SU-DHL-6 (cell line): ENCODE measurements around the gene TRNT1.

Source experiments
- H2AFZ ChIP-seq: fragments of 200-600 bp; sonication (generic); 2 replicates; pipeline ENCODE4 v1.6.1; 2014; ENCODE audit warnings: low read depth, mild to moderate bottlenecking, moderate library complexity, mixed read lengths, antibody characterized with exemption, low read length; ENCODE audit not compliant: severe bottlenecking
- H3F3A ChIP-seq: fragments of 200-600 bp; shearing (Covaris generic); 2 replicates; pipeline ENCODE4 v1.6.0; 2016; ENCODE audit warnings: antibody characterized with exemption, mild to moderate bottlenecking; ENCODE audit not compliant: insufficient read depth
- H3K27ac ChIP-seq: fragments of 200-600 bp; sonication (generic); 2 replicates; pipeline ENCODE4 v1.5.1; 2016; ENCODE audit warnings: low read depth, mild to moderate bottlenecking, low read length, moderate library complexity, mixed read lengths
- H3K27me3 ChIP-seq: fragments of 200-600 bp; sonication (generic), shearing (Covaris generic); 2 replicates; pipeline ENCODE4 v1.6.0; 2014; ENCODE audit warnings: mild to moderate bottlenecking, low read length
- H3K36me3 ChIP-seq: fragments of 200-600 bp; sonication (generic); 2 replicates; pipeline ENCODE4 v1.6.1; 2014; ENCODE audit warnings: mild to moderate bottlenecking, low read length, mixed read lengths
- H3K4me2 ChIP-seq: fragments of 300-600, 200-600 bp; shearing (Covaris generic), sonication (generic); 2 replicates; pipeline ENCODE4 v1.6.0; 2014; ENCODE audit warnings: low read length, low read depth, mild to moderate bottlenecking; ENCODE audit not compliant: poor library complexity, severe bottlenecking
- H3K4me3 ChIP-seq: fragments of 200-600 bp; sonication (generic); 2 replicates; pipeline ENCODE4 v1.5.1; 2014; ENCODE audit warnings: antibody characterized with exemption, low read length, mild to moderate bottlenecking, mixed read lengths; ENCODE audit not compliant: insufficient read depth, poor library complexity, severe bottlenecking
- H3K79me2 ChIP-seq: fragments of 200-600 bp; sonication (generic); 2 replicates; pipeline ENCODE4 v1.6.1; 2014; ENCODE audit warnings: mild to moderate bottlenecking, low read length, moderate library complexity; ENCODE audit not compliant: insufficient read depth
- H3K9ac ChIP-seq: fragments of 200-600 bp; sonication (generic); 2 replicates; pipeline ENCODE4 v1.7.0; 2014; ENCODE audit warnings: mild to moderate bottlenecking, low read length
- H3K9me2 ChIP-seq: fragments of 200-600 bp; sonication (generic); replicated peaks from 2 replicates; pipeline ENCODE4 v1.6.1; 2014; ENCODE audit warnings: low read length; ENCODE audit not compliant: insufficient read depth
- H3K9me3 ChIP-seq: fragments of 200-600 bp; sonication (generic); 2 replicates; pipeline ENCODE4 v1.6.1; 2014; ENCODE audit warnings: low read length, mixed read lengths; ENCODE audit not compliant: insufficient read depth
- H4K20me1 ChIP-seq: fragments of 200-600 bp; sonication (generic); 2 replicates; pipeline ENCODE4 v1.6.1; 2014; ENCODE audit warnings: low read depth, mild to moderate bottlenecking, antibody characterized with exemption, low read length, moderate library complexity, mixed read lengths
- CTCF ChIP-seq: fragments of 200-600 bp; sonication (generic); IDR thresholded peaks from one replicate; pipeline ENCODE4 v1.5.1; 2017; ENCODE audit warnings: antibody characterized with exemption, mild to moderate bottlenecking, low read length, moderate library complexity; ENCODE audit not compliant: insufficient read depth, poor library complexity, severe bottlenecking
- EZH2phosphoT487 ChIP-seq: fragments of 200-600 bp; sonication (generic), shearing (Covaris generic); conservative IDR thresholded peaks from 2 replicates; pipeline ENCODE4 v1.6.1; 2018; ENCODE audit warnings: mild to moderate bottlenecking, antibody characterized with exemption, low read length, moderate library complexity, mixed read lengths

TRNT1 gene

DNA sequence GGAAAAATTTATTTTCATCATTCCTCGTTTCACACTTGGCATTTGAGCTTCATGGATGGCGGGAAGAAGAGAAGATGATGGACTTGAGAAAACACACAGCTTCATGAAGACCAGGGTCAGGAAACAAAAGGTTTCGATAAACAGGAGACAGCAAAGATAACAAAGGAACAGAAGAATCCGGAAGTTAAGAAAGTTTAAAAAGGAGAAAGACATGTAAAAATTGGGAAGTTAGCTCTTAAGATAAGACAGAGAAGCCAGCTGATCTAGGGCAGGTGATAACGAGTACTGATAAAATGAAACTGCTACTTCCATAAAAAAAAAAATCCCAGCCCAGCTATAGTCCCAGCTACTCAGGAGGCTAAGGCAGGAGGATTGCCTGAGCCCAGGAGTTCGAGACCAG is 40.5 kb upstream of the TRNT1 start:
- no peaks in the 10 kb centered on the region for H3K27me3 ChIP-seq
- H3K9ac ChIP-seq, result no peak overlapping the region
- H3F3A ChIP-seq, result no peaks in the 10 kb centered on the region
- no peak overlapping the region for H2AFZ ChIP-seq
- no peaks in the 10 kb centered on the region for H4K20me1 ChIP-seq
- H3K4me2 ChIP-seq, result no peak overlapping the region
- H3K9me2 ChIP-seq, result no peaks in the 10 kb centered on the region
- no peaks in the 10 kb centered on the region for H3K9me3 ChIP-seq
- no peak overlapping the region for H3K27ac ChIP-seq
- H3K36me3 ChIP-seq, result no peaks in the 10 kb centered on the region
- H3K4me3 ChIP-seq, result no peak overlapping the region
- H3K79me2 ChIP-seq, result no peaks in the 10 kb centered on the region
- no peak for TF ChIP-seq CTCF

GRCh38 chr3:3087279-3087678 is 39.5 kb upstream of the TRNT1 start:
- no peak overlapping the region for H3K4me2 ChIP-seq
- H3K4me3 ChIP-seq, result no peak overlapping the region
- TF ChIP-seq CTCF (no peak), EZH2phosphoT487 (no peak)
- no peak overlapping the region for H3K27ac ChIP-seq
- no peaks in the 10 kb centered on the region for H3K9me3 ChIP-seq
- H4K20me1 ChIP-seq, result no peaks in the 10 kb centered on the region
- no peaks in the 10 kb centered on the region for H3K27me3 ChIP-seq
- H3K9me2 ChIP-seq, result no peaks in the 10 kb centered on the region
- H3K9ac ChIP-seq, result no peak overlapping the region
- no peaks in the 10 kb centered on the region for H3F3A ChIP-seq
- no peak overlapping the region for H2AFZ ChIP-seq
- H3K79me2 ChIP-seq, result no peaks in the 10 kb centered on the region
- no peaks in the 10 kb centered on the region for H3K36me3 ChIP-seq

DNA sequence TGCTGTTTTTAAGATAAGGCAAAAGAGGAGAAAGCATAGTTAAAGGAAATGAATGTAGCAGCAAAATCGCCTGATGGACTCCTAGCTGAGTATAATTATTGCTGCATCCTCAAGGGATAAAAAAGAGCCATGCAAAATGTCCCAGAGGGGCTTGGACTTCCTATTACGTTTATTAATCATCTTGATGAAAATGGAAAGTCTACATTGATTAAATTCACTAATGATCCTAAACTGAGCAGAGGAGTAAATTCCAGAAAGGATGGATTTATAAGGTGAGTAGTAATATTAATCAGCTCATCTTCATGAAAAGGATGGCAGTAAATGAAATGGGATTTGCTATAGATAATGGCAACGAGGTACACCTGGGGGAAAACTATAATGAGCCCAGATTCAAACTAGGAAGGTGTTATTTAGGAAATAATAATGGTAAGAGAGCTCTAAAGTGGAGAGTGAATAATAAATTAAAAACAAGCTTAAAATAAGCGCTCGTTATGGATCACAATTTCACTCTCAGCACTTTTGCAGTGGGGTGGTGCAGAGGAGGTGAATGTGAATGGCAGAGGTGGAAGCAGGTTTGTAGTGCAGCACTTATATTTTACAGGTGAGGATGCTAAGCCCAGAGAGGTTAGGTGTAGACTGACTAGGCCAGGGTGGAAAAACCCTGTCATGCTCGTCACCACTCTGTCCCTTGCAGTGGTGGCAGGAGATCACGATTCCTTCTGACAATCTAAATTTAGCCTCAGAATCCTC is 38.8 kb upstream of the TRNT1 start:
- TF ChIP-seq EZH2phosphoT487, result no peak
- no peak for TF ChIP-seq CTCF
- Histone ChIP-seq H2AFZ (no peak overlapping the region), H3K27me3 (no peaks in the 10 kb centered on the region), H3K9me2 (no peaks in the 10 kb centered on the region), H3K27ac (no peak overlapping the region), H4K20me1 (no peaks in the 10 kb centered on the region), H3K9me3 (no peaks in the 10 kb centered on the region), H3K4me3 (no peak overlapping the region), H3K4me2 (no peak overlapping the region), H3K9ac (no peak overlapping the region), H3K36me3 (no peaks in the 10 kb centered on the region), H3F3A (no peaks in the 10 kb centered on the region), H3K79me2 (no peaks in the 10 kb centered on the region)

GRCh38 chr3:3089017-3089416 is 37.7 kb upstream of the TRNT1 start:
- Histone ChIP-seq H3K4me2 (no peak overlapping the region), H3K9me3 (no peaks in the 10 kb centered on the region), H3K79me2 (no peaks in the 10 kb centered on the region), H3K9ac (no peak overlapping the region), H3K9me2 (no peaks in the 10 kb centered on the region), H3K36me3 (no peaks in the 10 kb centered on the region), H3K27ac (no peak overlapping the region), H2AFZ (no peak overlapping the region), H3K27me3 (no peaks in the 10 kb centered on the region), H4K20me1 (no peaks in the 10 kb centered on the region), H3F3A (no peaks in the 10 kb centered on the region), H3K4me3 (no peak overlapping the region)
- TF ChIP-seq EZH2phosphoT487 (no peak), CTCF (no peak)
